PC-3 (cell line): ENCODE data around the gene SF3A2. TPM values are rescaled to one million over a fixed set of nuclear protein-coding genes. Genes with fewer than 3 reads are reported as not detected.
A peak's percentile ranks its signal among the peaks of the same experiment; 100 is the strongest.

ENCODE experiments used
- ATAC-seq: fragments of 200-7000 bp; cut with Tn5 transposase; 2 replicates; pipeline ENCODE4 v1.9.1; 2020; ENCODE audit warnings: mild to moderate bottlenecking, moderate library complexity
- BruUV-seq: library from RNA; stranded (reverse); fragments of 400-500 nt; replicated peaks from 2 replicates; lab custom pipeline; 2021; lab: Mats Ljungman, UMichigan
- CTCF ChIA-PET: fragments of 300-600 bp; sonication (Branson Sonifier 250); formaldehyde crosslinking; loops from one replicate; lab custom pipeline; 2022; ENCODE audit warnings: antibody characterized with exemption; lab: Charles Lee
- POLR2A ChIA-PET: fragments of 300-600 bp; sonication (Branson Sonifier 250); formaldehyde crosslinking; loops from one replicate; lab custom pipeline; 2022; ENCODE audit warnings: antibody characterized with exemption; ENCODE audit not compliant: unreplicated experiment; lab: Charles Lee
- DNase-seq: peaks from one replicate; pipeline ENCODE4 v3.0.0-alpha.2; 2015
- H2AFZ ChIP-seq: fragments of 300-600 bp; sonication (generic); 2 replicates; pipeline ENCODE4 v1.6.0; 2016; ENCODE audit warnings: antibody characterized with exemption, low read length
- H3F3A ChIP-seq: fragments of 300-600 bp; sonication (generic); one replicate; pipeline ENCODE4 v1.6.0; 2017; ENCODE audit warnings: antibody characterized with exemption, low read length, control low read depth, mild to moderate bottlenecking; ENCODE audit not compliant: unreplicated experiment
- H3K27ac ChIP-seq: fragments of 300-600 bp; sonication (generic); 2 replicates; pipeline ENCODE4 v1.5.1; 2016; ENCODE audit warnings: mild to moderate bottlenecking, low read length
- H3K27me3 ChIP-seq: fragments of 300-600 bp; sonication (generic); 2 replicates; pipeline ENCODE4 v1.6.1; 2016; ENCODE audit warnings: low read length, mixed read lengths
- H3K36me3 ChIP-seq: fragments of 300-600 bp; sonication (generic); 2 replicates; pipeline ENCODE4 v1.6.1; 2016; ENCODE audit warnings: low read depth, mixed run types, low read length, mixed read lengths
- H3K4me1 ChIP-seq: fragments of 300-600 bp; sonication (generic); 2 replicates; pipeline ENCODE4 v1.5.1; 2016; ENCODE audit warnings: low read length; ENCODE audit not compliant: insufficient read depth
- H3K4me2 ChIP-seq: fragments of 300-600 bp; sonication (generic); 2 replicates; pipeline ENCODE4 v1.6.0; 2016; ENCODE audit warnings: low read length
- H3K4me3 ChIP-seq: fragments of 300-600 bp; sonication (generic); 2 replicates; pipeline ENCODE4 v1.5.1; 2016; ENCODE audit warnings: mild to moderate bottlenecking, low read length, mixed read lengths
- H3K79me2 ChIP-seq: fragments of 300-600 bp; sonication (generic); 2 replicates; pipeline ENCODE4 v1.6.1; 2017; ENCODE audit warnings: low read length, mixed read lengths
- H3K9ac ChIP-seq: fragments of 300-600 bp; sonication (generic); 2 replicates; pipeline ENCODE4 v1.6.0; 2016; ENCODE audit warnings: mild to moderate bottlenecking, low read length
- H3K9me2 ChIP-seq: fragments of 300-600 bp; sonication (generic); replicated peaks from 2 replicates; pipeline ENCODE4 v1.6.1; 2016; ENCODE audit warnings: mixed run types, low read length, mixed read lengths
- H3K9me3 ChIP-seq: fragments of 300-600 bp; sonication (generic); 2 replicates; pipeline ENCODE4 v1.6.1; 2016; ENCODE audit warnings: low read length, mixed read lengths
- H4K20me1 ChIP-seq: fragments of 300-600 bp; sonication (generic); 2 replicates; pipeline ENCODE4 v1.6.1; 2016; ENCODE audit warnings: low read length, mixed read lengths
- EZH2 ChIP-seq: fragments of 300-600 bp; sonication (generic); IDR thresholded peaks from one replicate; pipeline ENCODE4 v1.6.1; 2017; ENCODE audit warnings: antibody characterized with exemption, mild to moderate bottlenecking, low read length; ENCODE audit not compliant: unreplicated experiment
- EZH2phosphoT487 ChIP-seq: fragments of 300-600 bp; sonication (generic); IDR thresholded peaks from 2 replicates; pipeline ENCODE4 v1.6.1; 2018; ENCODE audit warnings: mild to moderate bottlenecking, antibody characterized with exemption, low read length, borderline replicate concordance
- intact Hi-C: fragments of 100-400 bp; cut with micrococcal nuclease; formaldehyde crosslinking; loops from 2 replicates; pipeline ENCODE4 v1.9.0; 2023
- total RNA-seq: library from RNA; depleted of rRNA; stranded (reverse); fragments of >200 nt; gene quantifications from 2 replicates; pipeline ENCODE4 v1.2.3, GENCODE V29; 2014
- TF ChIP-seq, protein P1 (sequence below): fragments of 300-600 bp; sonication (generic); conservative IDR thresholded peaks from 2 replicates; pipeline ENCODE4 v1.5.1; 2017; ENCODE audit warnings: antibody characterized with exemption, low read depth, mild to moderate bottlenecking, low read length

The SF3A2 gene
- total RNA-seq, 1 experiment from 2014 or later = 55.5 TPM

DNA sequence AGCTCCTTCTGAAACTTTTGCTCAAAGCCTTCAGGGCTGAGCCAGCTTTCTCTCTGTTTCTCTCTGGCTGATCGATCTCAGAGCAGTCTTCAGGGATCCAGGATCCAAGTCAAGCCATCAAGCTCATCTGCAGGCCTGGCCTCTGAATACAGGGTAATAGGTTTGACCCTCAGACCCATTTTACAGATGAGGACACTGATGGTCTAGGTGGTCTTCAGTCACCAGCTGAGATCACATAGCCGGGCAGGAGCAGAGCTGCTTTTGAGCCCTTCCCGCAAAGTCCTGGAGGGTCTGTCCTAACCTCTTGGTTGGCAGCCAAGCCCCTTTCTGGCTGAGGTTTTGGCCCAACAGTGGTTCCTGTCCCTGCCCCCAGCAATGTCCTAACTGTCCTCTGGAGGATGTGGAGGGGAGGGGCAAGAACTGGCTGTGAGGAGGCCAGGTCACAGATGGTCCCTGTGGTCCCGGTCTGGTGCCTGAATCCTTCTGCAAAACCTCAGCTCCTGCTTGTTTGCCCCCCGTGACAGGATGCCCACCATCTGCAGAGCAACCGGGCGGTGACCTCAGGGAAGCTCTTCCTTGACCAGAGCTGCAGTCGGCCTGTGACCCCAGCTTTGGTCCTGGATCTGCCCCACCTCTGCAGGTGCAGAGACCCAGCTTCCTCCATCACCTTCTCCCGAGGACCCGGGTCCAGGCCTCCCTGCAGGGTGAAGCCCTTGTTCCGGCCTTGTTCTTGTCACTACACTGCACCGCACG is 51.1 kb downstream of the SF3A2 start:
- no peak for DNase-seq
- Histone ChIP-seq H3K4me2 (no peak overlapping the region), H3K4me3 (no peak overlapping the region), H4K20me1 (no peaks in the 10 kb centered on the region), H3K9me3 (no peaks in the 10 kb centered on the region), H3K79me2 (no peaks in the 10 kb centered on the region), H3K9me2 (no peaks in the 10 kb centered on the region), H3K27ac (no peak overlapping the region), H3F3A (no peaks in the 10 kb centered on the region), H3K4me1 (no peaks in the 10 kb centered on the region), H3K9ac (no peak overlapping the region), H2AFZ (no peak overlapping the region), H3K36me3 (no peaks in the 10 kb centered on the region), H3K27me3 (peaks cover 21% of the 10 kb centered on the region)
- CTCF ChIA-PET = no interaction called here
- no peak for ATAC-seq
- intact Hi-C loops = no loop called here
- TF ChIP-seq EZH2phosphoT487 (no peak), EZH2 (no peak)
- TF ChIP-seq, protein P1, sequence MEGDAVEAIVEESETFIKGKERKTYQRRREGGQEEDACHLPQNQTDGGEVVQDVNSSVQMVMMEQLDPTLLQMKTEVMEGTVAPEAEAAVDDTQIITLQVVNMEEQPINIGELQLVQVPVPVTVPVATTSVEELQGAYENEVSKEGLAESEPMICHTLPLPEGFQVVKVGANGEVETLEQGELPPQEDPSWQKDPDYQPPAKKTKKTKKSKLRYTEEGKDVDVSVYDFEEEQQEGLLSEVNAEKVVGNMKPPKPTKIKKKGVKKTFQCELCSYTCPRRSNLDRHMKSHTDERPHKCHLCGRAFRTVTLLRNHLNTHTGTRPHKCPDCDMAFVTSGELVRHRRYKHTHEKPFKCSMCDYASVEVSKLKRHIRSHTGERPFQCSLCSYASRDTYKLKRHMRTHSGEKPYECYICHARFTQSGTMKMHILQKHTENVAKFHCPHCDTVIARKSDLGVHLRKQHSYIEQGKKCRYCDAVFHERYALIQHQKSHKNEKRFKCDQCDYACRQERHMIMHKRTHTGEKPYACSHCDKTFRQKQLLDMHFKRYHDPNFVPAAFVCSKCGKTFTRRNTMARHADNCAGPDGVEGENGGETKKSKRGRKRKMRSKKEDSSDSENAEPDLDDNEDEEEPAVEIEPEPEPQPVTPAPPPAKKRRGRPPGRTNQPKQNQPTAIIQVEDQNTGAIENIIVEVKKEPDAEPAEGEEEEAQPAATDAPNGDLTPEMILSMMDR = no peak
- POLR2A ChIA-PET = no interaction called here
- BruUV-seq = no TSS peak

DNA sequence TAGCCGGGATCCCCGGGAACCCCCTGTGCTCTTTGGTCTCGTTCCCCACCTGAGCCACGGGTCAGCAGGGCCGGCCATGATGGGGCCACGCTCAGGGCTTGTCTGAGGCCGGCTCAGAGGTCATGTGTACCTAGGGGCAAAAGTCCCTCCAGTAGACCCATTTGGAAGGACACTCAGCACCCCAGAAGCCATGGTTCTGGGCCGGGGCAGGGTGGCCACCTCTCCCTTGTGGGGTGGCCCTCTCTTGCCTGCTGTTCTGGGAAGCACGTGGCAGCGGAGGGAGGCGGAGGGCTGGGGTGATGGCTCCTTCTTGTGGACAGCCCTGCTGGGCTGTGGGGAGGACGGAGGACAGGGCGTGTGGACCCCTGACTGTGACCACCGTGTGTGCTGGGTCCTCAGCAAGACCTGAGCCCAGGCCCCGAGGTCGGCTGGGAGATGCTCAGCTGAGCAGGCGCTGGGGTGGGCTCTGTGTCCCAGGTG is 51.8 kb downstream of the SF3A2 start:
- no peak overlapping the region for H3K4me2 ChIP-seq
- TF ChIP-seq EZH2phosphoT487 = no peak
- TF ChIP-seq, protein P1 = no peak
- TF ChIP-seq EZH2 = no peak
- peaks cover 21% of the 10 kb centered on the region for H3K27me3 ChIP-seq
- H3K36me3 ChIP-seq = no peaks in the 10 kb centered on the region
- no peak overlapping the region for H3K9ac ChIP-seq
- intact Hi-C loops = no loop called here
- ChIA-PET POLR2A (no interaction called here), CTCF (no interaction called here)
- no peaks in the 10 kb centered on the region for H3F3A ChIP-seq
- H3K9me2 ChIP-seq = no peaks in the 10 kb centered on the region
- no peak overlapping the region for H2AFZ ChIP-seq
- no peaks in the 10 kb centered on the region for H3K4me1 ChIP-seq
- ATAC-seq (no peak), DNase-seq (no peak)
- no peak overlapping the region for H3K27ac ChIP-seq
- no peaks in the 10 kb centered on the region for H3K9me3 ChIP-seq
- BruUV-seq = no TSS peak
- H4K20me1 ChIP-seq = no peaks in the 10 kb centered on the region
- no peak overlapping the region for H3K4me3 ChIP-seq
- no peaks in the 10 kb centered on the region for H3K79me2 ChIP-seq

DNA sequence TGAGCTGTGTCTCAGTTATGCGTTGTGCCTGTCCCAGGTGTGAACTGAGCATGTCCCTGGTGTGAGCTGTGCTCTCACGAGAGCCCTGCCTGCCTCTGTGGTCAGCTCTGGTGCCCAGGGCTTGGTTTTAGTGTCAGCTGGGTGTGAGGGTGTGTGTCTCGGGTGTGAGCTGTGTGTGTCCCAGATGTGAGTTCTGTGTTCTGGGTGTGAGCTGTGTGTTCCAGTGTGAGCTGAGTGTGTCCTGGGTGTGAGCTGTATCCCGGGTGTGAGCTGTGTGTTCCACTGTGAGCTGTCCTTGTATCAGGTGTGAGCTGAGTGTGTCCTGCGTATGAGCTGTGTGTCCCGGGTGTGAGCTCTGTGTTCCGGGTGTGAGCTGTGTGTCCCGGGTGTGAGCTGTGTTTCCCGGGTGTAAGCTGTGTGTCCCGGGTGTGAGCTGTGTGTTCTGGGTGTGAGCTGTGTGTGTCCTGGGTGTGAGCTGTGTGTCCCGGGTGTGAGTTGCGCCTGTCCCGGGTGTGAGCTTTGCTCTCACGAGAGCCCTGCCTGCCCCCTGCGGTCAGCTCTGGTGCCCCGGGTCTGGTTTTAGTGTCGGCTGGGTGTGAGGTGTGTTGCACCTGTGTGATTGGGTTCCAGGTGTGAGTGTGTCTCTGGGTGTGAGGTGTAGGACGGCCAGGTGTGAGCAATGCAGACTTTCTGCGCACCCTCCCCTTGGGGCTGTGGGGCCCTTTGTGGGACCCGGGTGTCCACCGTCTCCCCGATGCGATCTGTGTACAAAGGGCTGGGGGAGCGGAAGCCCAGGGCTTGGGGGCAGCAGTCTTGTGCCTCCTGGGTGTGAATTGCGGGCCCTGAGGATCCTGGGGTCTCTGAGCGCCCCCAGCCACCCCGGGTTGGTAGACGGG is 52.4 kb downstream of the SF3A2 start:
- ChIA-PET CTCF (no interaction called here), POLR2A (no interaction called here)
- no peak overlapping the region for H3K9ac ChIP-seq
- H3K27ac ChIP-seq = no peak overlapping the region
- peaks cover 21% of the 10 kb centered on the region for H3K27me3 ChIP-seq
- H3K4me3 ChIP-seq = no peak overlapping the region
- H3K36me3 ChIP-seq = no peaks in the 10 kb centered on the region
- BruUV-seq = no TSS peak
- H3K9me3 ChIP-seq = no peaks in the 10 kb centered on the region
- no peak overlapping the region for H2AFZ ChIP-seq
- H3K4me1 ChIP-seq = no peaks in the 10 kb centered on the region
- intact Hi-C loops = no loop called here
- no peaks in the 10 kb centered on the region for H4K20me1 ChIP-seq
- no peaks in the 10 kb centered on the region for H3F3A ChIP-seq
- ATAC-seq (no peak), DNase-seq (no peak)
- TF ChIP-seq, protein P1 = no peak
- TF ChIP-seq EZH2phosphoT487 (no peak), EZH2 (no peak)
- no peaks in the 10 kb centered on the region for H3K79me2 ChIP-seq
- H3K4me2 ChIP-seq = peak overlapping the region; percentile 74; the same call in 1 of the 2 replicates
- no peaks in the 10 kb centered on the region for H3K9me2 ChIP-seq
